ENCODE measurements around the gene S1PR3.

S1PR3 gene

DNA sequence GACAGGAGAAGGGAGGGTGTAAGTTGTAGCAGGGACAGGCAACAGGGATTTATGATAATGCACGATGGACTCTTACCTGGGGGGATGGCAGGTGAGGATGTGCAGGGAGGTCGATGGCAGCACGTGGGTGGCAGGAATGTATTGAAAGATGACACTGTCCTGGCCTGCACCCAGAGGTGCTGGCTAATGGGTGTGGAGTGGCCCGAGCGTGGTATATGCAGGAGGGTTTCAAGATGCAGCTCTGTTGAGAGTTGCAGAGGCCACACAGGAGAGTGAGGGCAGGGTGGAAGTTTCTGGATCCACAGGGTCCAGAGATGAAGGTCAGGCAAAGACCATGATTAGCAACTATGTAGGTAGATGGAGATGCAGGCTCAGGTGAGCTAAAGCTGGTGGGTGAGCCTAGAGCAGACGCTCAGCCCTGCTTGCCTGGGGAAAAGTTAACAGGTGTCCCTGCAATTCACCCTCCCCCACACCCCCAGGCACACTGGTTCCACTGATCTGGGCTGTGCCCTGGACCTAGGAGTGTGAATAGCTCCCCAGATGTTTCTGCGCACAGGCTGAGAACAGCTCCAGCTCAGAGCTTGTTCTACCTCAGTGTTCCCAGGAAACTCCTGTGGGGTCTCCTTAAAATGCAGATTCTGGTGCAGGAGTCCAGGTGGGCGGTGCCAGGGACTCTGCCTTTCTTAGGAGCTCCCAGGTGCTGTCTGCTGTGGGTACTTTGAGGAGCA, 21.5 kb upstream of the S1PR3 start:
- no peak for DNase-seq

DNA sequence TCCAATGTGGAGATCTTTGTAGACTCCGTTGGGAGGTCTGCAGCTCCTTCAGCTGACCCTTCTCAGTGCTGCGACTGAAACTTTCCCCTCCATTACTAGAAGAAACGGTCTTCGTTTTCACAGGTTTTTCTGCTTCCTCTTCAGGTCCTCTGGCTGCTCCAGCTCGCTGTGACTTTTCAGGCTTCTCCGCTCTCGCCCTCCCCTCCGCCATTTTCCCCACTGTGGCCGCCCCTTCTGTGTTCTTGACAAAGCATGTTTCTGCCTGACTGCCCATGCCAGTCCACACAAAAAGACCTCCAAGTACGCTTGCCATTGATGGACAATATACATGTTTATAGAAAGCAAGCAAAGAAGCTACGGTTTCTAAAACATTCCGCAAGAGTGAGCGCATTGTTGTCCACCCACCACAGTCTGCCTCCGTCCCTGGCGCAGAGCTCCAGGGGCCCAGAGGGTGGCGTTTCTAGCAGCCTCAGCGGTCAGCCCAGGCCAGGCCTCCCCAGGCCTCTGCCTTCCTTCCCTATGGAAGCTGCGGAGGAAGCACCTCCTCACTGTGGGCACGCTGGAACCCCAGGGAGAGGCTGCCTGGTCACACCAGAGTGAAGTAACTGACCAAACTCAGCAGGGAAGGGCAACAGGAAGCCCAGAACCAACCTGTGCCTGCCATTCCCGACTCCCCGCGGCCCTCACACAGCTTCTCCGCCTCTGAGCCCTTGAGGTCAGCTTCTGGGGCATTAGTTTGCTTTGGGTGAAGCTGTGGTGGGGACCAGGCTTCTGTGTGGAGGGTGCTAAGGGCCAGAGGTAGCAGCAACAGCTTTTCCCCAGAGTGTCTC, 19.9 kb upstream of the S1PR3 start:
- DNase-seq = no peak

DNA sequence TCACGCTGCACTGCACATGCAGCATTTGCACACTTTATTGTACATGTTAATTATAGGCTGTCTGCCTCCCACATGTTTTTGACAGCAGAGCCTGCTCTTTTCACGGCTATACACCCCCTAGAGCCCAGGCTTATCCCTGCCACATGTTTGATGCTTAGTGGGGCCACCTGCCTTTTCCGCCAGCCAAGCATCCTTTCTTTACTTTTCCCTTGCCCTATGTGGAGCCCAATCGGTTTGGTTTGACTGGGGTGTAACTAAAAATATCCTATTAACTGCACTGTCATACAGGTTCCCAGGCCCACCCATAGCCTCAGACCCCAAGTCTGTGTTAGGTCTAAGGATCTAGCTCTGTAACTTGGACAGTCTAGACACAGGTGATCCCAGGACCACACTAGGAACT, 18.9 kb upstream of the S1PR3 start:
- DNase-seq = no peak

- DNase-seq = no peak
Measured at GRCh38 chr9:88973281-88974045, 17.8 kb upstream of the S1PR3 start.

DNA sequence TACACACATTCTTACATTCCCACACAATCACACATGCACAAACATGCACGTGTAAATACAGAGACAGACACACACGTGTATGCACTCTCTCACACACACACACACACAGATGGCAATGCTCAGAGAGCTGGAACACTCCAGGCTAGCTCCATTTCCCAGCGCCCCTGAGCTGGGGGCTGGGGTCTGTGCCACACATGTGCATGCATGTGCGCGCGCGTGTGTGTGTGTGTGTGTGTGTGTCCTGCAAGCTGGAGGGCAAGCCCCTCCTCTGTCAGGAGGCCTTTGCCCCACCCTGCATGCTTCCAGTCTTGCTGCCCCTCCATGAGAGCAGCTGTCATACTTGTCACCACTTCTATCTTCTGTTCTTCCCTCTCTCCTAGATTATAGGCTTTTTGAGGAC, 16.6 kb upstream of the S1PR3 start:
- no peak for DNase-seq

- DNase-seq = no peak
Measured at GRCh38 chr9:88975966-88976889, 15.0 kb upstream of the S1PR3 start.

- no peak for DNase-seq
Measured at GRCh38 chr9:88976890-88977257, 14.4 kb upstream of the S1PR3 start.

- no peak for DNase-seq
Measured at GRCh38 chr9:88978034-88978433, 13.2 kb upstream of the S1PR3 start.

DNA sequence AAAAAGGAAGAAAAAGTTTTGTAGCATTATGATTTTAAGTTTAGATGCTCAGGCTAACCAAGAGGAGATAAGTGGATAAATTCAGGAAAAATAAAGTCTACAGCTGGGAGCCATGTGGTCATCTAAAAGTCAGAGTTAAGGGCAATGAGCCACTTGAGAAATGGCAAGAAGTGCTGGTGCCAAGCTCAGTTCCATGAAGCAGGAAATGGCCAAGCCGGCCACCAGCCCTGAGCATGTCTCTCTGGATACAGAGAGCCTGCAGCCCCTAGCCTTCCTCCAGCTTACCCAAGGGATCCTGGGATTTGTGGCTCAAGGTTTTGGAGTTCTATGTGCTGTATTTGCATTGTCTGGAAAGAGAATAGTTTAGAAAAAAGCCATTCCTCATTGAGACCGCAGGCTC, 12.2 kb upstream of the S1PR3 start:
- no peak for DNase-seq

GRCh38 chr9:88979791-88980190, 11.5 kb upstream of the S1PR3 start:
- DNase-seq = no peak

GRCh38 chr9:88980740-88981203, 10.5 kb upstream of the S1PR3 start:
- no peak for DNase-seq

GRCh38 chr9:88983865-88984542, 7.3 kb upstream of the S1PR3 start:
- no peak for DNase-seq

- no peak for DNase-seq
Measured at GRCh38 chr9:88984543-88984883, 6.8 kb upstream of the S1PR3 start.

DNA sequence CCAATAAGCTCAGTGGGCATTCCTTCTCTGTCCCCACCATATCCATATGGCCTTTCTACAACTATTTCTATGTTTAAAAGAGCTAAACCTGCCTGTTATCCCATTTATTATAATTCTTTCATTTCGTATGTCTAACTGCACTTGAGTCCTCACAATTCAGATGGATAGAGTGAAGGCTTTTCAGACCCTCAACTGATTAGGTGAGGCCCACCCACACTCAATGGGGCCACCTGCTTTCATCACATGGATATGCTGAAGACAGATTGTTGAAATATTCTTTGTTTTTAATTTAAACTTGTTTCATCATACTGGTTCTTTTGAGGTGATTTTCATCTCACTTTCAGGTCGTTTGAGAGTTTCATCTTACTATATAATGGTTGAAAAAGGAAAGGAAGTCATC, 5.7 kb upstream of the S1PR3 start:
- DNase-seq = no peak

GRCh38 chr9:88986776-88987175, 4.5 kb upstream of the S1PR3 start:
- DNase-seq = no peak

DNA sequence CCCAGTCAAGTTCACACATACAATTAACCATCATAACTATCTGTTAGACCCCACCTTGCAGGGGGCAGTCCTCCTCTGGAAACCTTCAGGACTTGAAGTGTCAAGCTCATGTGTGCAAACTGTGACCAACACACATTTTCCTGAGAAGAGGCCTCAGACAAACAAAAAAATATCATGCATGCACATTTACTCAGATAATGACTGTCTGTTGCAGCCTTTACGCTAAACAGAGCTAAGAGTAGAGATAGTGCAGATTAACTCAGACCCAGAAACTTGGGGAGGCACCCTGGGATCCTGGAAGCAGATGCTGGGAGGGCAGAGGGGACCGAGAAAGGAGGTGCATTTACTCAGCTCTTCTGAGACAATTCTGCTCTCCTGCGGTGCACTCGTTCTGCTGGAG, 3.6 kb upstream of the S1PR3 start:
- no peak for DNase-seq

DNA sequence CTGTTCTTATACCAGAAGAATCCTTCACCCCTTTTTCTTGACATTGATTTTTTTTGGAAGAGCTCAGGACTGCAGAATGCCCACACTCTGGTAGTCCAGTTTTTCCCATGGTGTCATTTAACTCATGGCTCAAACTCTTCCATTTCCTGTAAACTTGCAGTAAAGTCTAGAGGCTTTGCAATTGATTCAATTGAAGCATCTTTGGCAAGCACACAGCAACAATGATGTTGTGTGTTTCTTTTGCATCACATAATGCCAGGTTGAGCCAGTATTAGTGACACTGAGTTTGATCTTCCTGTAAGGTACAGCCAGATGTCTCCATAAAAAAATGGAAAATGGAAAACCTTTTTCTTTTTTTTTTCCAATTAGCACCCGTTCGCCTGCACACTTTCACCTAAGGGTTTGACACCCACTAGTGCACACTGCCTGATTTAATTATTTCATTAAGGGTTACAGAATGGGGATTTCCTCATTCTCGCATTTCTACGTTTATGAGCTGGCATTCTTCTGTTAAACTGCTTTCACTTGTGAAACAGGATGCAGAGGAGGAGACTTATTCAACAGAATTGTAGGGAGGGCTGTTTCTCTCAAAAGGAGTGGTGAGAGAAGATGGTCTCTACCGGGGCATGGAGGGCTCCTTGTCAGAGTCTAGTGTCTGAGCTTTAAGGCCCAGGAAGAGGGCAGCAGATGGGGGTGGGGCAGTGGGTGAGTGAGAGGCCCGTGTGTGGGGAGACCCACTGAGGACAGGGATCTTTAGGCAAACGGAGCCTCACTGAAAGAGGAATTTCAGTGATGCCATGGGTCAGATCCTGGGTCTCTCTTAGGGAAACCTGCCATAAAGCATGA, 2.2 kb upstream of the S1PR3 start:
- no peak for DNase-seq

GRCh38 chr9:88990041-88990728, 1.1 kb upstream of the S1PR3 start:
- DNase-seq = no peak

GRCh38 chr9:88990729-88991065, 571 bp upstream of the S1PR3 start:
- no peak for DNase-seq

DNA sequence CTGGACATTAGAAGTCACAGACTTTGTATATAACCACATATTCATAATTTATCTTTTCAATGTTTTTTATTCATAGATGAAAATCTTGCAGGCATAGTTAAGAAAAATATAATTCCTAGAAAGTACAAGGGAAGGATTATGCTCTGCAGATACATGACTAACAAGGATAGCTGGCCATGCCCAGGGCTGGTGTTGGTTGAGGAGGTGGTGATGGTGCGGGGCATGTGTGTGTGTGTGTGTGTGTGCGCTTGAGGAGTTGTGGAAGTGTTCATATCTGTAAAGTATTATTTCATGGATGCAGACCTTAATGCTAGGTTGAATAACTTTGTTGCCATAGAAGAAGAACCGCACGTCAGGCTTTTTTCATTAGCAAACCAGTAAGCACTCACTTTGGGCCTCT, 1.3 kb downstream of the S1PR3 start:
- DNase-seq = no peak

GRCh38 chr9:88993327-88993726, 2.1 kb downstream of the S1PR3 start:
- DNase-seq = no peak

Data from KG1 (cell line).